PFSK-1 (cell line): Measurements from ENCODE around the gene MXI1.

ENCODE experiments used
- POLR2AphosphoS5 ChIP-seq: IDR thresholded peaks from 2 replicates; pipeline ENCODE4 v1.6.1; 2012; ENCODE audit warnings: low read depth, mild to moderate bottlenecking, control low read depth, low read length, moderate library complexity
- SIN3A ChIP-seq: IDR thresholded peaks from 2 replicates; pipeline ENCODE4 v1.6.1; 2012; ENCODE audit warnings: mild to moderate bottlenecking, low read length, moderate library complexity, borderline replicate concordance; ENCODE audit not compliant: insufficient read depth
- TAF1 ChIP-seq: IDR thresholded peaks from 2 replicates; pipeline ENCODE4 v1.6.1; 2012; ENCODE audit warnings: low read length, control low read depth, borderline replicate concordance; ENCODE audit not compliant: insufficient read depth
- TF ChIP-seq, protein P1 (sequence below), 2 experiments: IDR thresholded peaks; 2 replicates each; pipeline versions ENCODE4 v1.6.1 to v1.8.0; 2011 to 2012; ENCODE audit warnings: low read depth in 2 of 2, low read length in 2 of 2, control low read depth in 1 of 2, inconsistent platforms in 1 of 2, mild to moderate bottlenecking in 1 of 2, moderate library complexity in 1 of 2; ENCODE audit not compliant: insufficient read depth in 1 of 2

GRCh38 chr10:110326351-110327032 lies 119.1 kb downstream of the MXI1 start:
- TF ChIP-seq, protein P1, sequence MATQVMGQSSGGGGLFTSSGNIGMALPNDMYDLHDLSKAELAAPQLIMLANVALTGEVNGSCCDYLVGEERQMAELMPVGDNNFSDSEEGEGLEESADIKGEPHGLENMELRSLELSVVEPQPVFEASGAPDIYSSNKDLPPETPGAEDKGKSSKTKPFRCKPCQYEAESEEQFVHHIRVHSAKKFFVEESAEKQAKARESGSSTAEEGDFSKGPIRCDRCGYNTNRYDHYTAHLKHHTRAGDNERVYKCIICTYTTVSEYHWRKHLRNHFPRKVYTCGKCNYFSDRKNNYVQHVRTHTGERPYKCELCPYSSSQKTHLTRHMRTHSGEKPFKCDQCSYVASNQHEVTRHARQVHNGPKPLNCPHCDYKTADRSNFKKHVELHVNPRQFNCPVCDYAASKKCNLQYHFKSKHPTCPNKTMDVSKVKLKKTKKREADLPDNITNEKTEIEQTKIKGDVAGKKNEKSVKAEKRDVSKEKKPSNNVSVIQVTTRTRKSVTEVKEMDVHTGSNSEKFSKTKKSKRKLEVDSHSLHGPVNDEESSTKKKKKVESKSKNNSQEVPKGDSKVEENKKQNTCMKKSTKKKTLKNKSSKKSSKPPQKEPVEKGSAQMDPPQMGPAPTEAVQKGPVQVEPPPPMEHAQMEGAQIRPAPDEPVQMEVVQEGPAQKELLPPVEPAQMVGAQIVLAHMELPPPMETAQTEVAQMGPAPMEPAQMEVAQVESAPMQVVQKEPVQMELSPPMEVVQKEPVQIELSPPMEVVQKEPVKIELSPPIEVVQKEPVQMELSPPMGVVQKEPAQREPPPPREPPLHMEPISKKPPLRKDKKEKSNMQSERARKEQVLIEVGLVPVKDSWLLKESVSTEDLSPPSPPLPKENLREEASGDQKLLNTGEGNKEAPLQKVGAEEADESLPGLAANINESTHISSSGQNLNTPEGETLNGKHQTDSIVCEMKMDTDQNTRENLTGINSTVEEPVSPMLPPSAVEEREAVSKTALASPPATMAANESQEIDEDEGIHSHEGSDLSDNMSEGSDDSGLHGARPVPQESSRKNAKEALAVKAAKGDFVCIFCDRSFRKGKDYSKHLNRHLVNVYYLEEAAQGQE (IDR thresholded peaks at IDR 0.05; ENCODE audit: insufficient read depth in 1 of 2, low read depth in 2 of 2, low read length in 2 of 2): no peak
- TF ChIP-seq TAF1 (no peak), POLR2AphosphoS5 (no peak), SIN3A (no peak)
